Activated CD4-positive, alpha-beta T cell treated with anti-CD3 and anti-CD28 coated beads, Interleukin-2, amount 10 ng/mL, durations not matched to agents 7 days and 5 days (primary cell): Measurements from ENCODE around the gene ADRA1B. TPM values are rescaled to one million over a fixed set of nuclear protein-coding genes. Genes with fewer than 3 reads are reported as not detected.

Experiments
- CTCF ChIA-PET: fragments of 350-600 bp; sonication (Branson Sonifier 250); formaldehyde crosslinking; loops from one replicate; lab custom pipeline; 2021; ENCODE audit warnings: antibody characterized with exemption; lab: Charles Lee
- POLR2A ChIA-PET: fragments of 350-600 bp; sonication (Branson Sonifier 250); formaldehyde crosslinking; loops from one replicate; lab custom pipeline; 2021; ENCODE audit warnings: antibody characterized with exemption; lab: Charles Lee
- DNase-seq: peaks from one replicate; pipeline ENCODE4 v3.0.0-alpha.2; 2020
- H3K27ac Mint-ChIP-seq: one replicate; pipeline ENCODE4 v1.8.0; 2021; ENCODE audit warnings: mild to moderate bottlenecking, moderate library complexity, mixed read lengths
- H3K27me3 Mint-ChIP-seq: one replicate; pipeline ENCODE4 v1.8.0; 2021; ENCODE audit warnings: mixed read lengths
- H3K36me3 Mint-ChIP-seq: one replicate; pipeline ENCODE4 v1.8.0; 2021; ENCODE audit warnings: low read depth, mixed read lengths
- H3K4me1 Mint-ChIP-seq: one replicate; pipeline ENCODE4 v1.8.0; 2021; ENCODE audit warnings: mixed read lengths
- H3K4me3 Mint-ChIP-seq: one replicate; pipeline ENCODE4 v1.8.0; 2021; ENCODE audit warnings: mild to moderate bottlenecking, moderate library complexity, mixed read lengths
- H3K9me3 Mint-ChIP-seq: one replicate; pipeline ENCODE4 v1.8.0; 2021; ENCODE audit warnings: mixed read lengths
- total RNA-seq, 2 experiments: library from RNA; stranded (reverse); gene quantifications; one replicate each; pipeline ENCODE4 v1.2.3, GENCODE V29; 2021

Gene ADRA1B
- total RNA-seq, 2 experiments from 2014 or later = not detected

- no peaks in the 10 kb centered on the region for H3K36me3 Mint-ChIP-seq
- peak overlapping the region; percentile 15 for H3K4me3 Mint-ChIP-seq
- no peak for DNase-seq
- H3K27ac Mint-ChIP-seq = no peak overlapping the region
- peaks cover 57% of the 10 kb centered on the region for H3K27me3 Mint-ChIP-seq
- ChIA-PET POLR2A (no interaction called here), CTCF (interaction anchor here (0.6 to 3.0 kb wide), 2 partner anchors 8 to 1002 kb away, joined by 3 to 11 read pairs; no protein-coding TSS in a partner anchor)
- peaks cover 6% of the 10 kb centered on the region for H3K4me1 Mint-ChIP-seq
- H3K9me3 Mint-ChIP-seq = no peaks in the 10 kb centered on the region
These were observed 819 bp downstream of the ADRA1B start for GRCh38 chr5:159916841-159917761.

- H3K27ac Mint-ChIP-seq = no peak overlapping the region
- ChIA-PET POLR2A (no interaction called here), CTCF (interaction anchor here (0.6 to 3.0 kb wide), 2 partner anchors 9 to 1003 kb away, joined by 3 to 11 read pairs; no protein-coding TSS in a partner anchor)
- peaks cover 6% of the 10 kb centered on the region for H3K4me1 Mint-ChIP-seq
- H3K36me3 Mint-ChIP-seq = no peaks in the 10 kb centered on the region
- no peaks in the 10 kb centered on the region for H3K9me3 Mint-ChIP-seq
- peaks cover 57% of the 10 kb centered on the region for H3K27me3 Mint-ChIP-seq
- no peak for DNase-seq
- no peak overlapping the region for H3K4me3 Mint-ChIP-seq
These were observed 1.7 kb downstream of the ADRA1B start for GRCh38 chr5:159917994-159918393.

GRCh38 chr5:159921721-159922120 is 5.4 kb downstream of the ADRA1B start:
- peaks cover 5% of the 10 kb centered on the region for H3K4me1 Mint-ChIP-seq
- ChIA-PET CTCF (interaction anchor here (1.0 to 1.3 kb wide), 2 partner anchors 9 to 778 kb away, joined by 3 read pairs; no protein-coding TSS in a partner anchor), POLR2A (no interaction called here)
- peaks cover 41% of the 10 kb centered on the region for H3K27me3 Mint-ChIP-seq
- DNase-seq = no peak
- no peaks in the 10 kb centered on the region for H3K36me3 Mint-ChIP-seq
- H3K27ac Mint-ChIP-seq = no peak overlapping the region
- no peak overlapping the region for H3K4me3 Mint-ChIP-seq
- no peaks in the 10 kb centered on the region for H3K9me3 Mint-ChIP-seq

- H3K27me3 Mint-ChIP-seq = peaks cover 31% of the 10 kb centered on the region
These were observed 6.7 kb downstream of the ADRA1B start for GRCh38 chr5:159923008-159923407.

GRCh38 chr5:159928122-159928909 is 12.0 kb downstream of the ADRA1B start:
- Mint-ChIP-seq H3K9me3 (no peaks in the 10 kb centered on the region), H3K4me3 (no peak overlapping the region), H3K36me3 (no peaks in the 10 kb centered on the region), H3K4me1 (peaks cover 2% of the 10 kb centered on the region), H3K27ac (no peak overlapping the region), H3K27me3 (peaks cover 23% of the 10 kb centered on the region)
- ChIA-PET POLR2A (no interaction called here), CTCF (no interaction called here)
- no peak for DNase-seq

More at GRCh38 chr5:159923008-159923407, 6.7 kb downstream of the ADRA1B start:
- DNase-seq = no peak
- no peak overlapping the region for H3K27ac Mint-ChIP-seq
- H3K9me3 Mint-ChIP-seq = no peaks in the 10 kb centered on the region
- no peaks in the 10 kb centered on the region for H3K4me1 Mint-ChIP-seq
- no peak overlapping the region for H3K4me3 Mint-ChIP-seq
- ChIA-PET POLR2A (no interaction called here), CTCF (no interaction called here)
- no peaks in the 10 kb centered on the region for H3K36me3 Mint-ChIP-seq

- POLR2A ChIA-PET = no interaction called here
- CTCF ChIA-PET = no interaction called here
- no peak overlapping the region for H3K27ac Mint-ChIP-seq
- peaks cover 23% of the 10 kb centered on the region for H3K27me3 Mint-ChIP-seq
- DNase-seq = no peak
- no peak overlapping the region for H3K4me3 Mint-ChIP-seq
- peaks cover 3% of the 10 kb centered on the region for H3K4me1 Mint-ChIP-seq
- H3K36me3 Mint-ChIP-seq = no peaks in the 10 kb centered on the region
- no peaks in the 10 kb centered on the region for H3K9me3 Mint-ChIP-seq
These were observed 12.9 kb downstream of the ADRA1B start for GRCh38 chr5:159929176-159929575.

GRCh38 chr5:159933531-159934485 is 17.5 kb downstream of the ADRA1B start:
- H3K27ac Mint-ChIP-seq = no peak overlapping the region
- H3K27me3 Mint-ChIP-seq = peaks cover 7% of the 10 kb centered on the region
- peaks cover 3% of the 10 kb centered on the region for H3K4me1 Mint-ChIP-seq
- DNase-seq = no peak
- no peaks in the 10 kb centered on the region for H3K9me3 Mint-ChIP-seq
- ChIA-PET POLR2A (no interaction called here), CTCF (interaction anchor here (1.7 kb wide), 1 partner anchor 54 kb away, joined by 4 read pairs; no protein-coding TSS in a partner anchor)
- H3K36me3 Mint-ChIP-seq = no peaks in the 10 kb centered on the region
- H3K4me3 Mint-ChIP-seq = no peak overlapping the region

- Mint-ChIP-seq H3K36me3 (no peaks in the 10 kb centered on the region), H3K9me3 (no peaks in the 10 kb centered on the region), H3K27ac (no peak overlapping the region), H3K27me3 (peaks cover 12% of the 10 kb centered on the region), H3K4me1 (peaks cover 3% of the 10 kb centered on the region), H3K4me3 (no peak overlapping the region)
- POLR2A ChIA-PET = no interaction called here
- CTCF ChIA-PET = no interaction called here
- no peak for DNase-seq
These were observed 19.7 kb downstream of the ADRA1B start for GRCh38 chr5:159935946-159936345.

- ChIA-PET CTCF (no interaction called here), POLR2A (no interaction called here)
- Mint-ChIP-seq H3K27me3 (peaks cover 12% of the 10 kb centered on the region), H3K9me3 (no peaks in the 10 kb centered on the region), H3K27ac (no peak overlapping the region), H3K4me3 (no peak overlapping the region), H3K36me3 (no peaks in the 10 kb centered on the region), H3K4me1 (peaks cover 3% of the 10 kb centered on the region)
- no peak for DNase-seq
These were observed 20.5 kb downstream of the ADRA1B start for GRCh38 chr5:159936686-159937329.

- Mint-ChIP-seq H3K9me3 (no peaks in the 10 kb centered on the region), H3K36me3 (no peaks in the 10 kb centered on the region), H3K4me3 (no peak overlapping the region), H3K27ac (no peak overlapping the region), H3K4me1 (peaks cover 3% of the 10 kb centered on the region), H3K27me3 (peaks cover 7% of the 10 kb centered on the region)
- no peak for DNase-seq
- POLR2A ChIA-PET = no interaction called here
- CTCF ChIA-PET = no interaction called here
These were observed 21.3 kb downstream of the ADRA1B start for GRCh38 chr5:159937580-159937979.

- CTCF ChIA-PET = interaction anchor here (1.0 kb wide), 1 partner anchor 16 kb away, joined by 4 read pairs; no protein-coding TSS in a partner anchor
- H3K4me3 Mint-ChIP-seq = no peak overlapping the region
- peaks cover 10% of the 10 kb centered on the region for H3K27me3 Mint-ChIP-seq
- POLR2A ChIA-PET = no interaction called here
- H3K9me3 Mint-ChIP-seq = no peaks in the 10 kb centered on the region
- H3K36me3 Mint-ChIP-seq = no peaks in the 10 kb centered on the region
- no peak for DNase-seq
- H3K27ac Mint-ChIP-seq = no peak overlapping the region
- peaks cover 3% of the 10 kb centered on the region for H3K4me1 Mint-ChIP-seq
These were observed 27.0 kb downstream of the ADRA1B start for GRCh38 chr5:159943326-159943725.
